ENCODE measurements around the gene ADARB1. TPM values are rescaled to one million over a fixed set of nuclear protein-coding genes. Genes with fewer than 3 reads are reported as not detected.
"Not testable (repeated sequence)": the region's sequence is repeated elsewhere in the genome, so short reads cannot be mapped to it uniquely, and the experiment has no call there.

The ADARB1 gene, protein sequence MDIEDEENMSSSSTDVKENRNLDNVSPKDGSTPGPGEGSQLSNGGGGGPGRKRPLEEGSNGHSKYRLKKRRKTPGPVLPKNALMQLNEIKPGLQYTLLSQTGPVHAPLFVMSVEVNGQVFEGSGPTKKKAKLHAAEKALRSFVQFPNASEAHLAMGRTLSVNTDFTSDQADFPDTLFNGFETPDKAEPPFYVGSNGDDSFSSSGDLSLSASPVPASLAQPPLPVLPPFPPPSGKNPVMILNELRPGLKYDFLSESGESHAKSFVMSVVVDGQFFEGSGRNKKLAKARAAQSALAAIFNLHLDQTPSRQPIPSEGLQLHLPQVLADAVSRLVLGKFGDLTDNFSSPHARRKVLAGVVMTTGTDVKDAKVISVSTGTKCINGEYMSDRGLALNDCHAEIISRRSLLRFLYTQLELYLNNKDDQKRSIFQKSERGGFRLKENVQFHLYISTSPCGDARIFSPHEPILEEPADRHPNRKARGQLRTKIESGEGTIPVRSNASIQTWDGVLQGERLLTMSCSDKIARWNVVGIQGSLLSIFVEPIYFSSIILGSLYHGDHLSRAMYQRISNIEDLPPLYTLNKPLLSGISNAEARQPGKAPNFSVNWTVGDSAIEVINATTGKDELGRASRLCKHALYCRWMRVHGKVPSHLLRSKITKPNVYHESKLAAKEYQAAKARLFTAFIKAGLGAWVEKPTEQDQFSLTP
- 15.1 TPM for total RNA-seq
- long read RNA-seq, partial matches to known transcripts: 1 of 7 reads
- long read RNA-seq, other reads (novel, unspliced or antisense): 6 of 7 reads

DNA sequence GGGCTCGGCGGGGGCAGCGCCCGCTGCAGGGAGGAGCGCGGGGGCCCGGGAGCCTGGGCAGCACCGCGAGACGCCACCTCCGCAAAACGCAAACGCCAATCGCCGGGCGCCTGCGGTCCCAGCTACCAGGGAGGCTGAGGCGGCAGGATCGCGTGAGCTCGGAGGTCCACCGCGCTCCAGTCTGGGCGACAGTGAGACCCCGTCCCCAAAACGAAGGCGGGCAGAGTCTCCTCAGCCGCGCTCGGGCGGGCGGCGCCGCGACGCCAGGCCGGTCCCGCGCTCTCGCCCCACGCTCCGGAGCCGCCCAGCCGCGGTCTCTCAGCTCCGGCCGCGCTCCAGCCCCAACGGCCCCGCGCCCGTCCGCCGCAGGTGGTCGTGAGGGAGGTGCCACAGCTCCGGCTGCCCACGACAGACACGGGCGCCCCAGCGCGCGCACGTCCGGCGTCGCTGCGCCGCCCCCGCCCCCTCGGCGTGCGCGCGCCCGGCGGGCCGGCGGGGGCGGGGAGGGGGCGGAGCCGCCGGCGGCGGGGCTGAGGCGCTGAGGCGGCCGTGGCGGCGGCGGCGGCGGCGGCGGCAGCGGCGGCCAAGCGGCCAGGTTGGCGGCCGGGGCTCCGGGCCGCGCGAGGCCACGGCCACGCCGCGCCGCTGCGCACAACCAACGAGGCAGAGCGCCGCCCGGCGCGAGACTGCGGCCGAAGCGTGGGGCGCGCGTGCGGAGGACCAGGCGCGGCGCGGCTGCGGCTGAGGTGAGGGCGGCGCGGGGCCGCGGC lies at the start of gene ADARB1:
Gene ADARB1 (plus strand): TSS at position 533 of the 770 bp plus-strand sequence. CDS start 97,077 bp downstream, outside the sequence.
- ATAC-seq (peak; percentile 71), DNase-seq (ENCODE audit: missing footprints) (peak; percentile 85)
- intact Hi-C loops (cut with DNase I): loop anchor here (2.0 kb wide), 2 partner anchors 55 to 125 kb away; no protein-coding TSS in a partner anchor

DNA sequence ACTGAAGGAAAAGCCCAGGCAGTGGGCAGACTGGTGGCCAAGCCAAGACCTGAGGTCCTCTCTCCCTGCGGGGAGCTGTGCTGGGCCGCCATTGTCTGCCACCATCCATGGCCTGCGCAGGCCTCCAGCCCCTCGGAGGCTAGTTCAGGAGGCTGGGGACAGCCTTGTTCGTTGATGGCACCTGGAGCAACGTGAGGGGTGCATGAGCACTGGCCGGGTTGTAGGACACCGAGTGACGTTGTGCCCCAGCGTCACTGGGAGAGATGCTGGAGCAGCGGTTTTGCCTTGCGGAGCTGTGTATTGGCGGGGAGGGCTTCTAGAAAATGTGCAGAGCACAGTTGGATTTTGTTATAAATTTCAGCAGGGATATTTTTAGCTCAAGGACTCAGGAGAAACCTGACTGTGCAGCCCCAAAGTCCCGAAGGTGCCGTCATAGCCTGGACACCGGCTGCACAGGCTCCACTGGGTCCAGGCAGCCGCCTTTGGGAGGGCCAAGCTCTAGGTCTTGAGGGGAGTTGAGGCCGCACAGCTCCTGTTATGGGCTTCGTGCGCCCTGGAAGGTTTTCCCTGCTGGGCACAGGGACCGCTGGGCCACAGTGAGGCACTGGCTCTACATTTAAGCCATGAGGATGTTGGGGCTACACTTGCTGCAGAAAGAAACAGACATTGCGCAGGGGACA lies 48.2 kb upstream of the ADARB1 start:
- intact Hi-C loops (cut with DNase I): no loop called here
- DNase-seq (ENCODE audit: missing footprints) (no peak), ATAC-seq (no peak)

DNA sequence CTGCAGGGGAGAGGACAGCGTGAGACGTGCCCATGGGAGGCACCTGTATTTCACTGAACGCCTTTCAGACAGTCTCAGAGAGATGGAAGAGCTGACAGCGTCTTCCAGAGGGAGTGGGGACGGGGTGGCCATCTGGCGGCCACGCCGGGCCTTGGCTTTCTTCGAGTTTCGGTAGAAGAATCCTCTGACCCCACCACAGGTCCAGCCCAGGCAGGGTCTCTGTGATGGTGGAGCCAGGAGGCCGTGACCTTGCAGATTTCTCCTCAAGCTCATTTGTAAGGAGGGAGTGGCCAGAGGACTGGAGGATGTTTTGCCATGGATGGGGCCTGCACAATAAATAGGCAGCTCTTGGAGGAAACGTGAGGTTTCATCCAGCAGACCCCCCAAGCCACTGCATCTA lies 47.6 kb upstream of the ADARB1 start:
- intact Hi-C loops (cut with DNase I): no loop called here
- ATAC-seq: no peak
- no peak for DNase-seq (ENCODE audit: missing footprints)

DNA sequence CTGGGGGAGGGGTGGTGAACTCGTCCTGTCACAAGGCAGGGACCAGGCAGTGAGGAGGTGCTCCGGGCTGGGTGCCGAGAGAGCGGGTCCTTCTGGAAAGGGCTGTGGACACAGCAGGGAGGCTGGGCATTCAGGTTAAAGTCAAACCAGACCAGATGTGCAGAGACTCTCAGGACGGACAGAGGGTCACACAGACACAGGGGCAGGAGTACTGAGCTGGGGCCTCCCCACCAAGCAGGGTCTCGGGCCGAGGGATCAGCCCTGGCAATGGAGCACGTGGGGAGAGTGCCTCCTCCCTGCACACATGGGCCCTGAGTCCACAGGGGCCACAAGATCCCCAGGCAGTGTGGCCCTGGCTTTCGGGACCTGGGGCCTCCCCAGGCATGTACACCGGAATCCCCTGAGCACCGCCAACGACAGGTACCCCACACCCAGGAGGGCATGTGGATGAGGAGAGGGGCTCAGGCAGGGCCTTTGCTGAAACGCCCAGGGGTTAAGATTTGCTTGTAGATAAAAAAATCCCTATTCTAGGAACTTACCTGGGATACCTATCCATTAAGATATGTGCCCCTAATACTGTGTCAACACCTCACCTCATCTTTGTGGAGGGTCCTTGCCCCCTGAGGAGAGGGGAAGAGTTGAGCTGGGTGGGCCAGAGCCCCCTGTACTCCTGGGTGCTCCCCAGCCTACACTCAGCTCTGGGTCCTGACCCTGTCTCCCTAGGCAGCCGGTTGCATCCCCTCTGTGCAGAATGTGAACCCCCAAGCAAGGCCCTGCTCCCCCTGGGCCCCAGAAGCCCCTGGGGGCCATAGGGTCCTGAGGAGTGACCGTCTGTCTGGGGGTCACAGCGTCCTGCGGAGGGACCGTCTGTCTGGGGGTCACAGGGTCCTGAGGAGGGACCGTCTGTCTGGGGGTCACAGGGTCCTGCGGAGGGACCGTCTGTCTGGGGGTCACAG lies 46.9 kb upstream of the ADARB1 start:
- ATAC-seq (no peak), DNase-seq (ENCODE audit: missing footprints) (no peak)
- intact Hi-C loops (cut with DNase I): no loop called here

DNA sequence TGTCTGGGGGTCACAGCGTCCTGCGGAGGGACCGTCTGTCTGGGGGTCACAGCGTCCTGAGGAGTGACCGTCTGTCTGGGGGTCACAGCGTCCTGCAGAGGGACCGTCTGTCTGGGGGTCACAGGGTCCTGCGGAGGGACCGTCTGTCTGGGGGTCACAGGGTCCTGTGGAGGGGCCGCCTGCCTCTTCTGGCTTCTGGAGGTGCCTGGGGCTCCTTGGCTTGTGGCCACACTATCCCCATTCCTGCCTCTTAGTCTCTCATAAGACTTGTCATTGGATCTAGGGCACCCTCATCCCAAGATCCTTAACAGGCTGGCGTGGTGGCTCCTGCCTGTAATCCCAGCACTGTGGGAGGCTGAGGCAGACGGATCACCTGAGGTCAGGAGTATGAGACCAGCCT lies 45.7 kb upstream of the ADARB1 start:
- DNase-seq (ENCODE audit: missing footprints); ATAC-seq; intact Hi-C loops (cut with DNase I): not testable (repeated sequence)

DNA sequence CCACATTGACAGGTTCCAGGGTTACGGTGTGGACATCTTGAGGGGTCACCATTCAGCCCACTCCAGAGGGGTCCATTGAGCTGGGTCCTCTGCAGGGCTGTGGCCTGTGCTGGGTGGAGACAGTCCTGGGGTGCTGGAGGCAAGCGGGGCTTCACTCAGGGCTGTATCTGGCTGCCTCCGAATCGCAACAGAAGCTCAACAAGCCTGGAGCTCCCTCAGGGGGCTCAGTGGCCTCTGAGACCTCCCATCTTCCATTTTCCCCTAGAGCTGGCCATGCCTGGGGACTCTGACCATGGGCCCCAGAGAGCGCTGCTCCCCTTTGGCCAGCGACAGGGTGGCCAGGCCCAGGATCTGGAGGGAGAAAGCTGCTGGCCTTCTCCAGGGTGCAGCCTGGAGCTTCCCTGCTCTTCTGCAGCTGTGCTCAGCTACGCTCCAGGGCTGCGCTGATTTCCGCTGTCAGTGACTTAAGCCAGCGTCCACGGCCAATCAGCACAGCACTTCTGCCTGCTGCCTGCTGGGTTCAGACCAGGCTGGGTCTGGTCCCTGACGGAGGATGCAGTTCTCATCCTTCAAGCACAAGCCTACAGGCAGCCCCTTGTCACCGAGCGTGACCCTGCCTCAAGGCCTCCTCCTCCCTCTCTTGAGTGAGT lies 45.0 kb upstream of the ADARB1 start:
- DNase-seq (ENCODE audit: missing footprints) (no peak), ATAC-seq (peak; percentile 83)
- intact Hi-C loops (cut with DNase I): no loop called here

DNA sequence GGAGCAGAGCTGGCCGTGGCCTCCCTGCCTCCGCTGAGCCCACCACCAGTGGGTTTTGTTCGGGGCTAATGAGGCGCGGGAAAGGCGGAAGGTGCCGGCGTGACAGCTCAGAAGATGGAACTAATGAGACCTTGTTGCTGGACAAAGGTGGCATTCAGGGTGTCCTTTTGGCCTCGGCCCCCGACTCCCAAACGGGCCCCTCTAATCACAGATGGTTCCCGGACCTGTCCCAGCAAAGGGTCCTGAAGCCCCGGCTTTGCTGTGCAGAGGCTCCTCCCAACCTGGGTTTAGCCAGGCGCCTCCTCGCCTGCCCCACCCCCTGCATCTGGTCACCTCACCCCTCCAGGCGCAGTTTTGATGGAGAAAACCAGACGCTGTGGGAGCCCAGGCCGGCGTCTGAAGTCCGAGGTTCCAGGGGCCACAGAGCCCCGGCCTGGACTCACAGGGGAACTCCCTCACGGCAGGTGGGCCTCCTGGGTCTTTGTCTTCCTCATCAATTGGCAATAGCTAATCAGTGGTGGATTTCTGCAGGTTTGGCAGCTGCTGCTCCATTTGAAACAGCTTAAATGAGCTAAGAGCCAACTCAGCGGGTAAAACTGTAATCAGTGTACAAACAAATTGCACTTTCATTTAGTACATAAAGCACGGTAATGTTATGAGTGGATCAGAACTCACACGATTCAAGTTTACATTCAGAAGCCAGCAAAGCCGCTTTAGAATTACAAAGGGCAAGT lies 44.3 kb upstream of the ADARB1 start:
- DNase-seq (ENCODE audit: missing footprints): no peak

DNA sequence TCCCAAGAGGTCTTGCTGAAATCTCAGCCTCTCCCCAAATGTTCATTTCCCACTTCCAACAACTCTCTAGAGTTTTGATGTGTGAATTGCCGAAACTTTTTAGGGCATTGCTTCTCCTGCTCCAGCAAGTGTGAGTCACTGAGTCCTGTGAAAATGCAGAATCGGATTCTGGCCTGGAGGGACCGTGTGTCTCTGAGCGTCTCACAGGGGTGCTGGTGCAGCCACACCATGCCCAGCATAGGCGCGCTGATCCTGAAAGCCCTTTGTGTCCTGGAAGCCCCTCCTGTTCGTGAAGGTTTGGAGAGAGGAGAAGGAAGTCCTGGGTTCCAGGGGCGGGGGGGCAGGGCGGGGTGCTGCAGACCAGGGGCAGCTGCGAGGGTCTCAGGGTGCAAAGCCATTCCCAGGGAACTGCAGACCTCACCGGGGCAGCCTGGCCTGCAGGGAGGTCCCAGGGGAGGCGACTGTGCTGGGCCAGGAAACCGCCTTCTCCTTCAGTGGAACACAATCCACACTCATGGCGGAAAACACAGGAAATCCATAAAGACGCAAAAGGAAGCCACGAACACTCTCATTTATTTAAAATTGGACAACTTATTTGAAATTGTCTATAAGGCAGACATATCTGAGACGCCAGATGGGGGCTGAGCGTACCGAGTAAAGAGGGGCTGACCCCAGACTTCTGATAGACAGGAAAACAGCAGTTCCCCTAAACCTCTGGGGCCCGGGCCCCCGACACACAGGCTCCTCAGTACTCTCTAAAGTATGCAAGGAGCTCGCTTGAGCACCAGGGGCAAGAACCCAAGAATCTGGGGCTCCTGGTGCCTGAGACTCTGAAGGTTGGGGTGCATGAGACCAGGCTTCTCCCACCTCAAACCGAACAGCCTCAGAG lies 43.5 kb upstream of the ADARB1 start:
- peak; percentile 18 for ATAC-seq
- no peak for DNase-seq (ENCODE audit: missing footprints)

More for the DNA sequence above, 44.3 kb upstream of the ADARB1 start:
- intact Hi-C loops (cut with DNase I): loop anchor here (5.0 kb wide), 1 partner anchor 78 kb away; no protein-coding TSS in a partner anchor
- ATAC-seq: no peak

DNA sequence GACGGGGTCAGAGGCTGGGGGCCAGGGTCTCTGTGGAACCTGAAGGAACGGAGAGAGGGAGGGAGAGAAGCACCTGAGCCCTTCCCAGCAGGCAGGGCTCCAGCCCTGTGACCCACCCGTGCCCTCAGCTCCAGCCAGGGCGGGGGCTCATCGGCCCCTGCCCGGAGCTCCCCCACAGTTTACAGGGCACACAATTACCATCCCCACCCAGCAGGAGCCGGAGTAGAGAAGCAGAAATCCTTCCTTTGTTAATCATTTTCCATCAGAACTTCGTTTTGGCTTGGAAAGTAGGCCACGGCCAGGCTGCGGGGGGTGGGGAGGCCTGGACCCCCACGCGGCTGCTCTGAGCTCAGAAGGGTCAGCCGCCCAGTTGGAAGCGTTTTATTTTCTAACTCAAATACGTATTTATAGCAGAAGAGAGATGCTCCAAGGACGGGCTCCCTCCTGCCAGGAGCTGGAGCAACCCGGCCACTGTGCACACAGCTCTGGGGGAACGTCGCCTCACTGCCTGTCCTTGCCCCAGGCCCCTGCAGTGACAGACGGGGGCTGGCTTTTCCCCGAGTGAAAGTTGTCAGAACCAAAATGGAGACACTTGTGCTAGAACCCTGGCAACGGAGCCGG lies 42.7 kb upstream of the ADARB1 start:
- DNase-seq (ENCODE audit: missing footprints): no peak
- intact Hi-C loops (cut with DNase I): loop anchor here (5.0 kb wide), 1 partner anchor 79 kb away; no protein-coding TSS in a partner anchor
- no peak for ATAC-seq

More for the DNA sequence above, 43.5 kb upstream of the ADARB1 start:
- intact Hi-C loops (cut with DNase I): loop anchor here (5.0 kb wide), 1 partner anchor 79 kb away; no protein-coding TSS in a partner anchor

DNA sequence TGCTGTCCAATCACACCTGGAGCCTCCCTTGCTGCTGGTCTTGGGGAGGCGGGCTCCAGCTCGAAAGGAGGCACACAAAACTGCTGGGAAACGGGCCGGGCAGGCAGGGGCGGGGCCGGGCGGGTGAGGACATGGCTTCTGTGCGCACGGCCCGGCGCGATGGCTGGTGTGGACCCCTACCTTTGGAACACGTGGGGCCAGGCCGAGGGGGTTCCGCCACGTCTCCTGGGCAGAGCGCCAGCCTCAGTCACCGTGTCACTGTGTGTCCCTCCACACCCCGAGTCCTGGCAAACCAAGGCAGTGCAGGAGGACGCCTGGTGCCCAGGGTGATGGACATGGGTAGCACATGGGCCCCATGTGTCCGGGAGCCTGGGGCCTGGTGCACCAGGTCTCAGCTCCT lies 42.0 kb upstream of the ADARB1 start:
- DNase-seq (ENCODE audit: missing footprints) (no peak), ATAC-seq (no peak)
- intact Hi-C loops (cut with DNase I): loop anchor here (5.0 kb wide), 1 partner anchor 80 kb away; no protein-coding TSS in a partner anchor

DNA sequence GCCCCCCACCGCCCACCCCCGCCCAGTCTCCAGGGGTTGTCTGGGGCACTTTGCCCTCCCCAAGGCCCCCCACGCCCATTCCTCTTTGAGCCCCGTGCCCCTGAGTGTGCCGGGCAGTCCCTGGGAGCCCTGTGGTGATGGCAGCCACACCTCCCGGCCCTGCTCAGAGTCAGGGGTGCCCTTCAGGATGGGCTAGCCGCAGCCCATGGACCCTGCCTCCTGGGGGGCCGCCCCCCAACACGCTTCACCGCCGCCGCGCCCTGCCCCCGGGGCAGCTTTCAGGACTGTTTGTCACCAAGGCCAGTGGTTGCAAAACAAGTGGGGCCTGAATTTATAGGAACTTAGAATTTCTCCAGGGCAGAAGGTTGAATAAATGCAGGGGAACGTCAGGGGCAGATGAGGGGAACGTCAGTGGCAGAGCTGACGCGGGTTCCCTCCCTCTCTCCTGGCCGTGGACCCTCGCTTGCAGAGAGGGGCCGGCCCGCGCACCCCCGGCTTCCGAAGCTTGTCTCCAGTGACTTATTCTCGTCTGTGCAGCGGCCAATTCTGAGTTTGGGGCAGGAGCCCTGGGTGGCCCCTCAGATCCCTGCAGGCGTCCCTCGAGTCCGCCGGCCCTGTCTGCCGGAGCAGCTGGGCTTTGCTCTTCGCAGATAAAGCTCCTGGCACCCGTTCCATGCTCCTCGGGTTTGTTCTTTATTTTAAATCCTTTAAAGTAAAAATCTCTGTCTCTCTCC lies 41.2 kb upstream of the ADARB1 start:
- no peak for DNase-seq (ENCODE audit: missing footprints)
- intact Hi-C loops (cut with DNase I): loop anchor here (5.0 kb wide), 1 partner anchor 81 kb away; no protein-coding TSS in a partner anchor
- peak; percentile 18 for ATAC-seq

DNA sequence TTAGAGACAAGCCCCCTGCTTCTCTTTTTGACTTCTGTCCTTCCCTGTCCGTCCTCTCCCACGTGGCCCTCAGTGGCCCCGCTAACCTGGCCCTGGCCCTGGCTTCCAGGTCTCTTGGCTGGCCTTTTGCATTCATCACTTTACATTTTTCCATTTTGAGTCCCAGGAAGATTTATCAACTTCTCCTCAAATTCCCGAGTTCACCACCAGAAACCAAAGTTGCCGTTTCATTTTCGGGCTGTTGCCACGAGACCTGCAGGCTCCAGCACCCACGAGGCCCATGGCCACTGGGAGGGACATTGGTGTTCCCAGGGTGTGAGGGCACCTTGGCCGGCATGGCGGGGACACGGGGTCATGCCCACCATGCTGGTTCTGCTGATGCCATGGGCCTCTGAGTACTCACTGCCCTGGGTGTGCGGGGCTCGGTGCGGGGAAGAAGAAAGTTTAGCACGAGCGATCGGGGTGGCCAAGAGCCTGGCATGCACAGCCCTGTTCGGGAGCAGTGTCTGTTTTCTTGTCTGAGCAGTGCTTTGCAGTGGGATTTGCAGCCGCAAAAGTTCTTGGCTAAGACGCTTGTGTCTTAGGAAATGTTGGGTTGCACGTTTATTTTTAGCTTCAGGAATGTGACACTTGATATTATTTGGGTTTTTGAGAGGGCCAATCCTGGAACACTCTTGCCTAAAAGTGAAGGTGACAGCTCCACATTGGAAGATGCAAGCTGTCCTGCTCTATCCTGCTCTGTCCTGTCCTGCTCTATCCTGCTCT lies 40.4 kb upstream of the ADARB1 start:
- ATAC-seq (peak; percentile 60), DNase-seq (ENCODE audit: missing footprints) (no peak)
- intact Hi-C loops (cut with DNase I): loop anchor here (5.0 kb wide), 1 partner anchor 82 kb away; no protein-coding TSS in a partner anchor
